Fibroblast of pulmonary artery (primary cell): ENCODE results near the gene SUPT7L.
A peak's percentile ranks its signal among the peaks of the same experiment; 100 is the strongest.

Experiments
- DNase-seq: peaks from one replicate; pipeline ENCODE4 v3.0.0-alpha.2; 2010; ENCODE audit warnings: low read depth
- H3K4me3 ChIP-seq: replicated peaks from 2 replicates; pipeline ENCODE4 v1.5.1; 2011; ENCODE audit warnings: low read depth, mild to moderate bottlenecking, control low read depth, low read length, moderate library complexity
- CTCF ChIP-seq: IDR thresholded peaks from 2 replicates; pipeline ENCODE4 v1.5.1; 2011; ENCODE audit warnings: mild to moderate bottlenecking, control low read depth, low read length, inconsistent platforms; ENCODE audit errors: missing control alignments

The SUPT7L gene

GRCh38 chr2:27703638-27704341, 40.4 kb upstream of the SUPT7L start:
- peak; percentile 95 for TF ChIP-seq CTCF
- DNase-seq, result peak; percentile 95
- H3K4me3 ChIP-seq, result no peak overlapping the region

GRCh38 chr2:27702302-27702701, 38.9 kb upstream of the SUPT7L start:
- H3K4me3 ChIP-seq, result no peak overlapping the region
- no peak for DNase-seq
- TF ChIP-seq CTCF, result no peak

GRCh38 chr2:27701676-27702075, 38.3 kb upstream of the SUPT7L start:
- no peak for TF ChIP-seq CTCF
- no peak overlapping the region for H3K4me3 ChIP-seq
- peak; percentile 29 for DNase-seq

- no peak for DNase-seq
- H3K4me3 ChIP-seq, result no peak overlapping the region
- TF ChIP-seq CTCF, result no peak
Observed at GRCh38 chr2:27697660-27698059, 34.2 kb upstream of the SUPT7L start.

- DNase-seq, result no peak
- TF ChIP-seq CTCF, result no peak
Observed at GRCh38 chr2:27690052-27690451, 26.6 kb upstream of the SUPT7L start.

GRCh38 chr2:27689424-27689823, 26.0 kb upstream of the SUPT7L start:
- no peak for TF ChIP-seq CTCF
- DNase-seq, result no peak
- H3K4me3 ChIP-seq, result no peak overlapping the region

More at GRCh38 chr2:27690052-27690451, 26.6 kb upstream of the SUPT7L start:
- H3K4me3 ChIP-seq, result no peak overlapping the region

- no peak for DNase-seq
- TF ChIP-seq CTCF, result no peak
- H3K4me3 ChIP-seq, result no peak overlapping the region
Observed at GRCh38 chr2:27687232-27687631, 23.8 kb upstream of the SUPT7L start.
